Stomach (tissue), 4 donors: Measurements from ENCODE around the gene KCNQ1.

ENCODE experiments used
- CTCF ChIP-seq, 7 experiments: fragments of 450-650 bp in 4 of 7; fragments of 200-600 bp in 3 of 7; sonication (generic) in 3 of 7; IDR thresholded peaks; one replicate each; pipeline ENCODE4 v1.5.1; 2016 to 2019; ENCODE audit warnings: antibody characterized with exemption in 7 of 7, control low read depth in 2 of 7, mild to moderate bottlenecking in 1 of 7
- POLR2A ChIP-seq, 4 donors: fragments of 450-650 bp; IDR thresholded peaks; one replicate each; pipeline ENCODE4 v1.6.1; 2016; ENCODE audit warnings: antibody characterized with exemption in 4 of 4, control low read depth in 2 of 4, mild to moderate bottlenecking in 1 of 4, moderate library complexity in 1 of 4
- POLR2AphosphoS5 ChIP-seq, 3 donors: sonication (generic); formaldehyde crosslinking; IDR thresholded peaks; one replicate each; pipeline ENCODE4 v1.6.1; 2016; ENCODE audit warnings: antibody characterized with exemption in 3 of 3

GRCh38 chr11:2715716-2716350 is 271.0 kb downstream of the KCNQ1 start:
- TF ChIP-seq CTCF (IDR thresholded peaks at IDR 0.05) (no peak), POLR2AphosphoS5 (IDR thresholded peaks at IDR 0.05) (no peak), POLR2A (IDR thresholded peaks at IDR 0.05) (no peak)
